ENCODE measurements around the gene GPR162. TPM values are rescaled to one million over a fixed set of nuclear protein-coding genes. Genes with fewer than 3 reads are reported as not detected.

GPR162 gene
- total RNA-seq, 2 experiments from 2014 or later, result not detected

DNA sequence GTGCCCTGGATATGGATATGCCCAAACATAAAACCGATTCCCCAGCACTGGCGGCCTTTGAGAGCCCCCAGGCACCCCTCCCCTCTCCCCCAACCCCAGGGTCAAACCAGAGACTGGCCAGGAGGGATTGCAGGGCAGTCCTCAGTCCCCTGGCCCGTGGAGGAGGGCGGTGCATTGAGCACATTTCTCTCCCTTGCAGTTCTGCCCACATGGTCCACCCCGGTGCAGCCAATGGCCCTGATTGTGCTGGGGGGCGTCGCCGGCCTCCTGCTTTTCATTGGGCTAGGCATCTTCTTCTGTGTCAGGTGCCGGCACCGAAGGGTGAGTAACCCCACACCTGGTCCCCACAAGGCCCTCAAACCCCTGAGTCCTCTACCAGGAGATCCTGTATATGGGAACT is 3.4 kb upstream of the GPR162 start:
- no peak overlapping the region for H2AFZ ChIP-seq (ENCODE audit: low read length)
- no peaks in the 10 kb centered on the region for H3K9me3 ChIP-seq (ENCODE audit: low read length)
- H3K4me1 ChIP-seq (ENCODE audit: insufficient read depth, low read length, poor library complexity, severe bottlenecking), result peaks cover 9% of the 10 kb centered on the region
- H3K4me2 ChIP-seq (ENCODE audit: low read length), result no peak overlapping the region
- intact Hi-C loops (cut with micrococcal nuclease; ENCODE audit: unreplicated experiment), result no loop called here
- no peak for DNase-seq (ENCODE audit: low spot score)
- ChIA-PET CTCF (ENCODE audit: unreplicated experiment) (no interaction called here), POLR2A (no interaction called here)
- TF ChIP-seq, protein P1, sequence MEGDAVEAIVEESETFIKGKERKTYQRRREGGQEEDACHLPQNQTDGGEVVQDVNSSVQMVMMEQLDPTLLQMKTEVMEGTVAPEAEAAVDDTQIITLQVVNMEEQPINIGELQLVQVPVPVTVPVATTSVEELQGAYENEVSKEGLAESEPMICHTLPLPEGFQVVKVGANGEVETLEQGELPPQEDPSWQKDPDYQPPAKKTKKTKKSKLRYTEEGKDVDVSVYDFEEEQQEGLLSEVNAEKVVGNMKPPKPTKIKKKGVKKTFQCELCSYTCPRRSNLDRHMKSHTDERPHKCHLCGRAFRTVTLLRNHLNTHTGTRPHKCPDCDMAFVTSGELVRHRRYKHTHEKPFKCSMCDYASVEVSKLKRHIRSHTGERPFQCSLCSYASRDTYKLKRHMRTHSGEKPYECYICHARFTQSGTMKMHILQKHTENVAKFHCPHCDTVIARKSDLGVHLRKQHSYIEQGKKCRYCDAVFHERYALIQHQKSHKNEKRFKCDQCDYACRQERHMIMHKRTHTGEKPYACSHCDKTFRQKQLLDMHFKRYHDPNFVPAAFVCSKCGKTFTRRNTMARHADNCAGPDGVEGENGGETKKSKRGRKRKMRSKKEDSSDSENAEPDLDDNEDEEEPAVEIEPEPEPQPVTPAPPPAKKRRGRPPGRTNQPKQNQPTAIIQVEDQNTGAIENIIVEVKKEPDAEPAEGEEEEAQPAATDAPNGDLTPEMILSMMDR (conservative IDR thresholded peaks at IDR 0.05; ENCODE audit: low read length), result no peak
- TF ChIP-seq EZH2phosphoT487 (IDR thresholded peaks at IDR 0.05; ENCODE audit: borderline replicate concordance, low read depth, low read length), result no peak
- H3K36me3 ChIP-seq (ENCODE audit: insufficient read depth, low read length), result no peaks in the 10 kb centered on the region
- H3K27ac ChIP-seq (ENCODE audit: low read depth, low read length, poor library complexity, severe bottlenecking), result no peak overlapping the region
- no peaks in the 10 kb centered on the region for H3K79me2 ChIP-seq (ENCODE audit: insufficient read depth, low read depth, low read length)
- BruUV-seq (replicated peaks), result no TSS peak
- H4K20me1 ChIP-seq (ENCODE audit: insufficient read depth, low read length), result no peaks in the 10 kb centered on the region
- no peaks in the 10 kb centered on the region for H3K9me2 ChIP-seq (ENCODE audit: insufficient read depth, low read length)
- H3K4me3 ChIP-seq (ENCODE audit: low read depth, low read length, poor library complexity, severe bottlenecking), result no peak overlapping the region

DNA sequence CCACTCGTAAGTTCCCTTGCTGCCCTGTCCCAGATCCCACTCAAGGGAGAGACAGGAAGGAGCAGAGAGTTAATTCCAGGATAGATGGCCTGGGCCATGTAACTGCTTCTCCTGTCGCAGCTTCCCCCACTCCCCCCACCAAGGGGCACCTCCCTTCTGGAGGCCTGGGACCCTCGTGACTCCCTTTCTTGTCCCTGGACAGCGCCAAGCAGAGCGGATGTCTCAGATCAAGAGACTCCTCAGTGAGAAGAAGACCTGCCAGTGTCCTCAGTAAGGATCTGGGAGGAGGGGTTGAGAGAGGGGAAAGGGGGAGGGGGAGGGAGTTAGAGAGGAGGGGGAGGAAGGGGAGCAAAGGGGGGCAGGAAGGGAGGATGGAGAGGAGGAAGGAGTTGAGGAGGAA is 3.0 kb upstream of the GPR162 start:
- no peak overlapping the region for H3K4me2 ChIP-seq (ENCODE audit: low read length)
- H3K9me2 ChIP-seq (ENCODE audit: insufficient read depth, low read length), result no peaks in the 10 kb centered on the region
- POLR2A ChIA-PET, result no interaction called here
- H3K9me3 ChIP-seq (ENCODE audit: low read length), result no peaks in the 10 kb centered on the region
- intact Hi-C loops (cut with micrococcal nuclease; ENCODE audit: unreplicated experiment), result no loop called here
- H3K36me3 ChIP-seq (ENCODE audit: insufficient read depth, low read length), result no peaks in the 10 kb centered on the region
- no peak overlapping the region for H3K27ac ChIP-seq (ENCODE audit: low read depth, low read length, poor library complexity, severe bottlenecking)
- H3K4me1 ChIP-seq (ENCODE audit: insufficient read depth, low read length, poor library complexity, severe bottlenecking), result peaks cover 6% of the 10 kb centered on the region
- CTCF ChIA-PET (ENCODE audit: unreplicated experiment), result no interaction called here
- TF ChIP-seq, protein P1 (conservative IDR thresholded peaks at IDR 0.05; ENCODE audit: low read length), result no peak
- no peak for TF ChIP-seq EZH2phosphoT487 (IDR thresholded peaks at IDR 0.05; ENCODE audit: borderline replicate concordance, low read depth, low read length)
- no peaks in the 10 kb centered on the region for H3K79me2 ChIP-seq (ENCODE audit: insufficient read depth, low read depth, low read length)
- H2AFZ ChIP-seq (ENCODE audit: low read length), result no peak overlapping the region
- no peak overlapping the region for H3K4me3 ChIP-seq (ENCODE audit: low read depth, low read length, poor library complexity, severe bottlenecking)
- H4K20me1 ChIP-seq (ENCODE audit: insufficient read depth, low read length), result no peaks in the 10 kb centered on the region
- no TSS peak for BruUV-seq (replicated peaks)
- DNase-seq (ENCODE audit: low spot score), result no peak

DNA sequence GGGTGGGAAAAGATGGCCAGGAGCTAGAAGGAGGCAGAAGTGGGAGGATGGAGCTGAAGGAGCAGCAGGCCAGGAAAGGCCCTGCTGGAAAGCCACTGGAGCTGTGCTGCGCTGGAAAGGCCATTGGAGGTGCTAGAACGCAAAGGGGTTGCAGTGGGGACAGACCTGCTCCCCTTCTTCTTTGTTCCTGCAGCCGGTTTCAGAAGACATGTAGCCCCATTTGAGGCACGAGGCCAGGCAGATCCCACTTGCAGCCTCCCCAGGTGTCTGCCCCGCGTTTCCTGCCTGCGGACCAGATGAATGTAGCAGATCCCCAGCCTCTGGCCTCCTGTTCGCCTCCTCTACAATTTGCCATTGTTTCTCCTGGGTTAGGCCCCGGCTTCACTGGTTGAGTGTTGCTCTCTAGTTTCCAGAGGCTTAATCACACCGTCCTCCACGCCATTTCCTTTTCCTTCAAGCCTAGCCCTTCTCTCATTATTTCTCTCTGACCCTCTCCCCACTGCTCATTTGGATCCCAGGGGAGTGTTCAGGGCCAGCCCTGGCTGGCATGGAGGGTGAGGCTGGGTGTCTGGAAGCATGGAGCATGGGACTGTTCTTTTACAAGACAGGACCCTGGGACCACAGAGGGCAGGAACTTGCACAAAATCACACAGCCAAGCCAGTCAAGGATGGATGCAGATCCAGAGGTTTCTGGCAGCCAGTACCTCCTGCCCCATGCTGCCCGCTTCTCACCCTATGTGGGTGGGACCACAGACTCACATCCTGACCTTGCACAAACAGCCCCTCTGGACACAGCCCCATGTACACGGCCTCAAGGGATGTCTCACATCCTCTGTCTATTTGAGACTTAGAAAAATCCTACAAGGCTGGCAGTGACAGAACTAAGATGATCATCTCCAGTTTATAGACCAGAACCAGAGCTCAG is 2.3 kb upstream of the GPR162 start:
- H3K27ac ChIP-seq (ENCODE audit: low read depth, low read length, poor library complexity, severe bottlenecking), result no peak overlapping the region
- ChIA-PET CTCF (ENCODE audit: unreplicated experiment) (no interaction called here), POLR2A (interaction anchor here (0.6 kb wide), 1 partner anchor 22 kb away, joined by 3 read pairs; the partner anchor contains the start of gene GNB3)
- no peaks in the 10 kb centered on the region for H3K9me3 ChIP-seq (ENCODE audit: low read length)
- no peak overlapping the region for H3K4me3 ChIP-seq (ENCODE audit: low read depth, low read length, poor library complexity, severe bottlenecking)
- H3K4me2 ChIP-seq (ENCODE audit: low read length), result no peak overlapping the region
- intact Hi-C loops (cut with micrococcal nuclease; ENCODE audit: unreplicated experiment), result no loop called here
- H3K9me2 ChIP-seq (ENCODE audit: insufficient read depth, low read length), result no peaks in the 10 kb centered on the region
- no peaks in the 10 kb centered on the region for H4K20me1 ChIP-seq (ENCODE audit: insufficient read depth, low read length)
- TF ChIP-seq, protein P1 (conservative IDR thresholded peaks at IDR 0.05; ENCODE audit: low read length), result no peak
- TF ChIP-seq EZH2phosphoT487 (IDR thresholded peaks at IDR 0.05; ENCODE audit: borderline replicate concordance, low read depth, low read length), result no peak
- H3K36me3 ChIP-seq (ENCODE audit: insufficient read depth, low read length), result no peaks in the 10 kb centered on the region
- no TSS peak for BruUV-seq (replicated peaks)
- DNase-seq (ENCODE audit: low spot score), result no peak
- no peak overlapping the region for H2AFZ ChIP-seq (ENCODE audit: low read length)
- H3K4me1 ChIP-seq (ENCODE audit: insufficient read depth, low read length, poor library complexity, severe bottlenecking), result peaks cover 6% of the 10 kb centered on the region
- no peaks in the 10 kb centered on the region for H3K79me2 ChIP-seq (ENCODE audit: insufficient read depth, low read depth, low read length)
